Mesodermal cell (in vitro differentiated cells): ENCODE data around the gene MAPK10.

Source experiments
- H3K27ac ChIP-seq: 2 replicates; pipeline ENCODE4 v1.7.0; 2013; ENCODE audit warnings: mild to moderate bottlenecking, low read depth, low read length, moderate library complexity; ENCODE audit not compliant: severe bottlenecking
- H3K36me3 ChIP-seq: 2 replicates; pipeline ENCODE4 v1.7.1; 2013; ENCODE audit warnings: mild to moderate bottlenecking, low read length, moderate library complexity; ENCODE audit not compliant: control insufficient read depth, insufficient read depth
- H3K4me1 ChIP-seq: one replicate; pipeline ENCODE4 v1.7.1; 2013; ENCODE audit warnings: mild to moderate bottlenecking, low read length; ENCODE audit not compliant: insufficient read depth, control insufficient read depth, poor library complexity, severe bottlenecking
- H3K4me3 ChIP-seq: 2 replicates; pipeline ENCODE4 v1.7.0; 2013; ENCODE audit warnings: low read length, control low read depth, mild to moderate bottlenecking; ENCODE audit not compliant: insufficient read depth, poor library complexity, severe bottlenecking; ENCODE audit errors: extremely low read depth
- H3K9me3 ChIP-seq: 2 replicates; pipeline ENCODE4 v1.7.1; 2013; ENCODE audit warnings: mild to moderate bottlenecking, low read length, moderate library complexity; ENCODE audit not compliant: control insufficient read depth
- WGBS, 2 experiments: methylation state at CpG; one replicate each; pipeline ENCODE4 v1.1.5; 2013; ENCODE audit warnings: missing lambda C conversion rate in 2 of 2; ENCODE audit not compliant: insufficient coverage in 2 of 2; 5-methylcytosine and 5-hydroxymethylcytosine counted together

Gene MAPK10

GRCh38 chr4:86117705-86118302 is 242.0 kb downstream of the MAPK10 start:
- H3K9me3 ChIP-seq: no peaks in the 10 kb centered on the region
- no peak overlapping the region for H3K27ac ChIP-seq
- no peaks in the 10 kb centered on the region for H3K4me1 ChIP-seq
- no peaks in the 10 kb centered on the region for H3K36me3 ChIP-seq
- no peak overlapping the region for H3K4me3 ChIP-seq
- WGBS, 2 experiments: 92% methylated on average over 2 of the region's 2 CpGs; no CpG with 5 or more reads in 1 of the 2 experiments

GRCh38 chr4:86114563-86114962 is 245.3 kb downstream of the MAPK10 start:
- Histone ChIP-seq H3K27ac (no peak overlapping the region), H3K9me3 (no peaks in the 10 kb centered on the region), H3K36me3 (no peaks in the 10 kb centered on the region), H3K4me3 (no peak overlapping the region), H3K4me1 (no peaks in the 10 kb centered on the region)
- WGBS, 2 experiments: 90 to 100% methylated on average over 1 to 2 of the region's 2 CpGs

- 90 to 92% methylated on average over 1 of the region's 2 CpGs for WGBS, 2 experiments
- no peaks in the 10 kb centered on the region for H3K36me3 ChIP-seq
- no peaks in the 10 kb centered on the region for H3K9me3 ChIP-seq
- no peak overlapping the region for H3K27ac ChIP-seq
- H3K4me3 ChIP-seq: no peak overlapping the region
- H3K4me1 ChIP-seq: peaks cover 10% of the 10 kb centered on the region
These were observed 251.0 kb downstream of the MAPK10 start for GRCh38 chr4:86108834-86109233.

GRCh38 chr4:86108137-86108536 is 251.7 kb downstream of the MAPK10 start:
- Histone ChIP-seq H3K27ac (no peak overlapping the region), H3K4me1 (peaks cover 10% of the 10 kb centered on the region), H3K9me3 (no peaks in the 10 kb centered on the region), H3K4me3 (no peak overlapping the region), H3K36me3 (no peaks in the 10 kb centered on the region)
- no CpG with 5 or more reads among the region's 1 CpG for whole genome bisulfite sequencing, 2 experiments

- no peak overlapping the region for H3K27ac ChIP-seq
- 94 to 96% methylated on average over 5 to 6 of the region's 6 CpGs for WGBS, 2 experiments
These were observed 252.7 kb downstream of the MAPK10 start for GRCh38 chr4:86107112-86107511.

GRCh38 chr4:86106475-86106874 is 253.4 kb downstream of the MAPK10 start:
- WGBS, 2 experiments: no CpG with 5 or more reads among the region's 2 CpGs
- no peak overlapping the region for H3K4me3 ChIP-seq
- no peak overlapping the region for H3K27ac ChIP-seq
- peaks cover 10% of the 10 kb centered on the region for H3K4me1 ChIP-seq
- no peaks in the 10 kb centered on the region for H3K9me3 ChIP-seq
- H3K36me3 ChIP-seq: no peaks in the 10 kb centered on the region

More at GRCh38 chr4:86107112-86107511, 252.7 kb downstream of the MAPK10 start:
- Histone ChIP-seq H3K36me3 (no peaks in the 10 kb centered on the region), H3K4me3 (no peak overlapping the region), H3K9me3 (no peaks in the 10 kb centered on the region), H3K4me1 (peaks cover 10% of the 10 kb centered on the region)

GRCh38 chr4:86101841-86102240 is 258.0 kb downstream of the MAPK10 start:
- WGBS, 2 experiments: 67 to 89% methylated on average over 1 of the region's 2 CpGs
- H3K27ac ChIP-seq: no peak overlapping the region

GRCh38 chr4:86101410-86101809 is 258.4 kb downstream of the MAPK10 start:
- H3K4me1 ChIP-seq: no peaks in the 10 kb centered on the region
- H3K9me3 ChIP-seq: no peaks in the 10 kb centered on the region
- H3K36me3 ChIP-seq: no peaks in the 10 kb centered on the region
- H3K27ac ChIP-seq: no peak overlapping the region
- no peak overlapping the region for H3K4me3 ChIP-seq

More at GRCh38 chr4:86101841-86102240, 258.0 kb downstream of the MAPK10 start:
- Histone ChIP-seq H3K4me1 (no peaks in the 10 kb centered on the region), H3K9me3 (no peaks in the 10 kb centered on the region), H3K36me3 (no peaks in the 10 kb centered on the region), H3K4me3 (no peak overlapping the region)

- H3K27ac ChIP-seq: no peak overlapping the region
- no peaks in the 10 kb centered on the region for H3K4me1 ChIP-seq
- 84 to 86% methylated on average over 6 to 7 of the region's 7 CpGs for WGBS, 2 experiments
- no peaks in the 10 kb centered on the region for H3K9me3 ChIP-seq
- H3K4me3 ChIP-seq: no peak overlapping the region
- no peaks in the 10 kb centered on the region for H3K36me3 ChIP-seq
These were observed 259.2 kb downstream of the MAPK10 start for GRCh38 chr4:86100539-86101215.

GRCh38 chr4:86099348-86099747 is 260.5 kb downstream of the MAPK10 start:
- Histone ChIP-seq H3K4me1 (no peaks in the 10 kb centered on the region), H3K9me3 (no peaks in the 10 kb centered on the region), H3K4me3 (no peak overlapping the region), H3K36me3 (no peaks in the 10 kb centered on the region), H3K27ac (no peak overlapping the region)
- 80 to 86% methylated on average over 1 to 2 of the region's 3 CpGs for WGBS, 2 experiments

GRCh38 chr4:86098691-86099090 is 261.2 kb downstream of the MAPK10 start:
- Histone ChIP-seq H3K4me1 (no peaks in the 10 kb centered on the region), H3K4me3 (no peak overlapping the region), H3K27ac (no peak overlapping the region), H3K36me3 (no peaks in the 10 kb centered on the region), H3K9me3 (no peaks in the 10 kb centered on the region)
- no CpG with 5 or more reads among the region's 3 CpGs for WGBS, 2 experiments
